Mammary epithelial cell (primary cell): Measurements from ENCODE around the gene BPIFB6.

ENCODE experiments used
- CTCF ChIP-seq, 2 donors: IDR thresholded peaks in 1 of 2; conservative IDR thresholded peaks in 1 of 2; 2 replicates each; pipeline ENCODE4 v1.5.1; 2011 to 2012; ENCODE audit warnings: inconsistent platforms in 2 of 2, low read length in 2 of 2, mild to moderate bottlenecking in 2 of 2, control low read depth in 1 of 2, low read depth in 1 of 2; ENCODE audit not compliant: insufficient read depth in 1 of 2; ENCODE audit errors: extremely low read depth in 1 of 2
- EZH2 ChIP-seq: IDR thresholded peaks from 2 replicates; pipeline ENCODE4 v1.6.1; 2012; ENCODE audit warnings: low read length, inconsistent platforms, borderline replicate concordance

DNA sequence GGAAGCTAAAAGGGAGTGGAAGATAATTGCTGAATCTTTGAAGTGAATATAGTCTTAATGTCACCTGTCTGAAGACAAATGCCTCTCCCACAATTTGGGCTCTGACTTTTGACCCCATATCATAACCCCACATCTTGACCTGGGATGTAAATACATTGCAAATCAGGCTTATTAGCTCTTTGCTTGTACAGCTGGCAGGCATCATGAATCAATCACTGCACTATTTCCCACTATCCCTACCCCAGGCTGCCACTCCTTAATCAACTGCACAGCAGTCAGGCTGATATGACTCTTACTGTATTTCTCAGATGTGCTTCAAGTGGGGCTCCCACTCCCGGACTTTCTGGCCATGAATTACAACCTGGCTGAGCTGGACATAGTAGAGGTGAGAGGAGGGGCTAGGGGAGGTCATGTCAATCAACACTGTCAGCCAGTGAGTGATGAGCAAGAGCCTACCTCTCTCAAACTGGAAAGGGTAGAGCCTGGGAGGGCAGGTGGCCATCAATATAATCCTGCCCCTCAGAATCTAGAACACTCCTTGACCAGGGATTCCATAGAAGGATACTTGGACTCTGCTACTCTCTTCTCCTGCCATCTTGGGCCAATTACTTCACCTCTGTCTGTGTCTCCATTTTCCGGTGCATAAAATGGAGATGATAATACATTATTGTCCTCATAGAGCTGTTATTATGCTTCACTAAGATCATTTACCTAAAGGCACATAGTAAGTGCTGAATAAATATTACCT lies 11.7 kb downstream of the BPIFB6 start:
- TF ChIP-seq CTCF (conservative IDR thresholded peaks at IDR 0.05 in 1 of 2, IDR thresholded peaks at IDR 0.05 in 1 of 2; ENCODE audit: extremely low read depth in 1 of 2, insufficient read depth in 1 of 2, low read depth in 1 of 2, low read length in 2 of 2) = no peak
- no peak for TF ChIP-seq EZH2
